SK-N-SH (cell line): ENCODE measurements around the gene PRAMEF11. TPM values are rescaled to one million over a fixed set of nuclear protein-coding genes. Genes with fewer than 3 reads are reported as not detected.
"Not testable (repeated sequence)": the region's sequence is repeated elsewhere in the genome, so short reads cannot be mapped to it uniquely, and the experiment has no call there.

Experiments
- CTCF ChIA-PET: fragments of 300-600, 350-600 bp; formaldehyde crosslinking; extraction: SDS; loops from one replicate; lab custom pipeline; 2021; lab: Yijun Ruan, JAX
- POLR2A ChIA-PET: fragments of 350-600 bp; sonication (Branson Sonifier 250); formaldehyde crosslinking; extraction: SDS; loops from one replicate; lab custom pipeline; 2020; ENCODE audit warnings: antibody characterized with exemption, inconsistent platforms; lab: Yijun Ruan, JAX
- DNase-seq: peaks from one replicate; pipeline ENCODE4 v3.0.0; 2012
- H2AFZ ChIP-seq: fragments of 200-600 bp; sonication (generic); 2 replicates; pipeline ENCODE4 v1.8.1; 2016; ENCODE audit warnings: antibody characterized with exemption, mild to moderate bottlenecking, low read depth
- H3F3A ChIP-seq: fragments of 200-600 bp; sonication (generic); replicated peaks from 2 replicates; pipeline ENCODE3; 2016; ENCODE audit warnings: antibody characterized with exemption, mild to moderate bottlenecking; ENCODE audit not compliant: insufficient read depth
- H3K27ac ChIP-seq, 2 experiments: fragments of 200-500 bp in 1 of 2; fragments of 200-600 bp in 1 of 2; sonication (Bioruptor generic) in 1 of 2; sonication (generic), shearing (Covaris generic) in 1 of 2; 2 replicates each; pipeline versions ENCODE4 v1.5.1 to v1.6.1; 2014 to 2016; ENCODE audit warnings: low read depth in 2 of 2, inconsistent platforms in 1 of 2, low read length in 1 of 2, mild to moderate bottlenecking in 1 of 2, mixed read lengths in 1 of 2
- H3K27me3 ChIP-seq: fragments of 200-600 bp; sonication (generic), shearing (Covaris generic); 2 replicates; pipeline ENCODE4 v1.6.1; 2016; ENCODE audit warnings: mixed run types; ENCODE audit not compliant: insufficient read depth
- H3K36me3 ChIP-seq, 2 experiments: fragments of 200-500 bp in 1 of 2; fragments of 200-600 bp in 1 of 2; sonication (Bioruptor generic) in 1 of 2; sonication (generic) in 1 of 2; replicated peaks in 1 of 2; 2 replicates each; pipeline versions ENCODE3 to v1.5.1; 2014 to 2016; ENCODE audit warnings: low read length in 1 of 2, mild to moderate bottlenecking in 1 of 2; ENCODE audit not compliant: insufficient read depth in 2 of 2, control insufficient read depth in 1 of 2
- H3K4me1 ChIP-seq, 2 experiments: fragments of 200-500 bp in 1 of 2; fragments of 200-600 bp in 1 of 2; sonication (Bioruptor generic) in 1 of 2; sonication (generic), shearing (Covaris generic) in 1 of 2; 2 replicates each; pipeline versions ENCODE4 v1.5.1 to v1.6.1; 2014 to 2016; ENCODE audit warnings: low read depth in 1 of 2, low read length in 1 of 2, mixed run types in 1 of 2; ENCODE audit not compliant: insufficient read depth in 2 of 2, control insufficient read depth in 1 of 2
- H3K4me2 ChIP-seq: fragments of 200-600 bp; sonication (generic), shearing (Covaris generic); 2 replicates; pipeline ENCODE4 v1.6.1; 2017; ENCODE audit warnings: mixed run types
- H3K4me3 ChIP-seq, 2 experiments: fragments of 200-500 bp in 1 of 2; fragments of 200-600 bp in 1 of 2; sonication (Bioruptor generic) in 1 of 2; sonication (generic), shearing (Covaris generic) in 1 of 2; 2 replicates each; pipeline versions ENCODE4 v1.5.1 to v1.8.1; 2014 to 2016; ENCODE audit warnings: low read depth in 2 of 2, inconsistent platforms in 1 of 2, low read length in 1 of 2, mild to moderate bottlenecking in 1 of 2, mixed read lengths in 1 of 2, moderate library complexity in 1 of 2
- H3K79me2 ChIP-seq: fragments of 200-600 bp; sonication (generic); 2 replicates; pipeline ENCODE4 v1.8.1; 2017; ENCODE audit warnings: mild to moderate bottlenecking; ENCODE audit not compliant: insufficient read depth
- H3K9ac ChIP-seq: fragments of 200-600 bp; sonication (generic); 2 replicates; pipeline ENCODE4 v1.6.1; 2017; ENCODE audit warnings: mixed run types
- H3K9me2 ChIP-seq: fragments of 200-600 bp; sonication (generic); 2 replicates; pipeline ENCODE4 v1.6.1; 2017; ENCODE audit warnings: mixed run types
- H3K9me3 ChIP-seq: fragments of 200-600 bp; sonication (generic); 2 replicates; pipeline ENCODE4 v1.6.1; 2017; ENCODE audit warnings: mixed run types, mild to moderate bottlenecking, moderate library complexity
- H4K20me1 ChIP-seq: fragments of 200-600 bp; sonication (generic); 2 replicates; pipeline ENCODE4 v1.6.1; 2017; ENCODE audit warnings: mild to moderate bottlenecking, mixed run types; ENCODE audit not compliant: insufficient read depth
- CHD2 ChIP-seq: fragments of 150-350 bp; IDR thresholded peaks from 2 replicates; pipeline ENCODE4 v1.6.1; 2018; ENCODE audit warnings: low read length; ENCODE audit not compliant: partially characterized antibody
- EP300 ChIP-seq, 2 experiments: IDR thresholded peaks; 2 replicates each; pipeline versions ENCODE4 v1.4.0 to v1.6.1; 2012; ENCODE audit warnings: borderline replicate concordance in 1 of 2, low read depth in 1 of 2, low read length in 1 of 2
- FOSL2 ChIP-seq: IDR thresholded peaks from 2 replicates; pipeline ENCODE4 v1.4.0; 2012; ENCODE audit warnings: low read depth, mild to moderate bottlenecking, moderate library complexity, borderline replicate concordance
- GABPA ChIP-seq: IDR thresholded peaks from 2 replicates; pipeline ENCODE4 v1.4.0; 2012; ENCODE audit warnings: low read depth, mild to moderate bottlenecking
- GATA2 ChIP-seq: sonication (generic); formaldehyde crosslinking; IDR thresholded peaks from 2 replicates; pipeline ENCODE4 v1.5.0; 2020; ENCODE audit warnings: mild to moderate bottlenecking, missing genetic modification reagents
- JUND ChIP-seq: IDR thresholded peaks from 2 replicates; pipeline ENCODE4 v1.4.0; 2012
- MEF2A ChIP-seq: IDR thresholded peaks from 2 replicates; pipeline ENCODE4 v1.4.0; 2012; ENCODE audit warnings: low read depth, borderline replicate concordance
- NFIC ChIP-seq: IDR thresholded peaks from 2 replicates; pipeline ENCODE4 v1.4.0; 2012; ENCODE audit warnings: borderline replicate concordance
- PBX3 ChIP-seq: IDR thresholded peaks from 2 replicates; pipeline ENCODE4; 2012
- POLR2AphosphoS5 ChIP-seq: IDR thresholded peaks from 2 replicates; pipeline ENCODE4 v1.6.1; 2012; ENCODE audit warnings: low read depth, low read length
- RXRA ChIP-seq: IDR thresholded peaks from 2 replicates; pipeline ENCODE4 v1.4.0; 2012; ENCODE audit warnings: low read depth, mild to moderate bottlenecking, borderline replicate concordance
- SIN3A ChIP-seq: IDR thresholded peaks from 2 replicates; pipeline ENCODE4 v1.6.1; 2012; ENCODE audit warnings: low read depth, mild to moderate bottlenecking, low read length, moderate library complexity, borderline replicate concordance
- SMC3 ChIP-seq: IDR thresholded peaks from 2 replicates; pipeline ENCODE4 v1.6.1; 2012; ENCODE audit warnings: low read depth, low read length, improper control_type of control experiment
- TCF12 ChIP-seq: IDR thresholded peaks from 2 replicates; pipeline ENCODE4 v1.4.0; 2012
- USF1 ChIP-seq: IDR thresholded peaks from 2 replicates; pipeline ENCODE4 v1.4.0; 2012; ENCODE audit warnings: low read depth, borderline replicate concordance
- USF2 ChIP-seq: fragments of 150-350 bp; IDR thresholded peaks from 2 replicates; pipeline ENCODE4 v1.6.1; 2017; ENCODE audit warnings: antibody characterized with exemption, low read length, low read depth, borderline replicate concordance
- WGBS: methylation state at CpG from one replicate; pipeline ENCODE4 v1.1.6; 2017; ENCODE audit warnings: low lambda C conversion rate; 5-methylcytosine and 5-hydroxymethylcytosine counted together
- polyA plus RNA-seq, 3 experiments: library from polyadenylated mRNA; depleted of rRNA; stranded (reverse); fragments of >200 nt; gene quantifications; 2 replicates each; pipeline ENCODE4 v1.2.3, GENCODE V29; 2012
- TF ChIP-seq, protein P1 (sequence below): fragments of 150-350 bp; IDR thresholded peaks from 2 replicates; pipeline ENCODE4 v1.6.1; 2016; ENCODE audit warnings: mild to moderate bottlenecking, low read depth, low read length

PRAMEF11 gene
- polyA plus RNA-seq, 1 of the 3 experiments (the other 2 are of a cell fraction): not detected

GRCh38 chr1:12851779-12852178 is 20.6 kb upstream of the PRAMEF11 start:
- WGBS: 4% methylated on average over 4 of the region's 4 CpGs
- POLR2A ChIA-PET: no interaction called here
- TF ChIP-seq SIN3A: no peak
- TF ChIP-seq GATA2 (CRISPR knock-in tag): no peak
- TF ChIP-seq FOSL2: no peak
- TF ChIP-seq PBX3: no peak
- TF ChIP-seq TCF12: no peak
- no peak for TF ChIP-seq EP300 (IDR thresholded peaks at IDR 0.05; ENCODE audit: borderline replicate concordance in 1 of 2, low read depth in 1 of 2, low read length in 1 of 2)
- TF ChIP-seq SMC3: no peak
- no peak for TF ChIP-seq MEF2A
- TF ChIP-seq USF2: no peak
- no peak for TF ChIP-seq POLR2AphosphoS5
- no peak for TF ChIP-seq JUND
- TF ChIP-seq, protein P1, sequence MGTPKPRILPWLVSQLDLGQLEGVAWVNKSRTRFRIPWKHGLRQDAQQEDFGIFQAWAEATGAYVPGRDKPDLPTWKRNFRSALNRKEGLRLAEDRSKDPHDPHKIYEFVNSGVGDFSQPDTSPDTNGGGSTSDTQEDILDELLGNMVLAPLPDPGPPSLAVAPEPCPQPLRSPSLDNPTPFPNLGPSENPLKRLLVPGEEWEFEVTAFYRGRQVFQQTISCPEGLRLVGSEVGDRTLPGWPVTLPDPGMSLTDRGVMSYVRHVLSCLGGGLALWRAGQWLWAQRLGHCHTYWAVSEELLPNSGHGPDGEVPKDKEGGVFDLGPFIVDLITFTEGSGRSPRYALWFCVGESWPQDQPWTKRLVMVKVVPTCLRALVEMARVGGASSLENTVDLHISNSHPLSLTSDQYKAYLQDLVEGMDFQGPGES: no peak
- TF ChIP-seq USF1: no peak
- TF ChIP-seq RXRA: no peak
- TF ChIP-seq CHD2: no peak
- TF ChIP-seq NFIC: no peak
- TF ChIP-seq GABPA: no peak
- TF ChIP-seq, all 33 proteins: peak for 0

GRCh38 chr1:12848620-12849019 is 17.4 kb upstream of the PRAMEF11 start, which contains the start of gene HNRNPCL1:
TSS of gene HNRNPCL1 (minus strand) at chr1:12848720. CDS start at chr1:12848289, 431 bp downstream.
- H3K27me3 ChIP-seq, H3K9me3 ChIP-seq, DNase-seq, H2AFZ ChIP-seq, H3K4me1 ChIP-seq, CTCF ChIA-PET, H3K4me2 ChIP-seq, H3F3A ChIP-seq, H3K9me2 ChIP-seq, H3K4me3 ChIP-seq, H3K79me2 ChIP-seq, POLR2A ChIA-PET, H4K20me1 ChIP-seq, H3K36me3 ChIP-seq, H3K27ac ChIP-seq, H3K9ac ChIP-seq: not testable (repeated sequence)
- WGBS: 9% methylated on average over 7 of the region's 7 CpGs

More at GRCh38 chr1:12851779-12852178, 20.6 kb upstream of the PRAMEF11 start:
- CTCF ChIA-PET: no interaction called here
- Histone ChIP-seq H3K4me2 (no peak overlapping the region), H3K4me1 (no peaks in the 10 kb centered on the region), H4K20me1 (no peaks in the 10 kb centered on the region), H3K27ac (no peak overlapping the region), H3K27me3 (no peaks in the 10 kb centered on the region), H2AFZ (no peak overlapping the region), H3K36me3 (no peaks in the 10 kb centered on the region), H3K9me2 (no peaks in the 10 kb centered on the region), H3F3A (no peaks in the 10 kb centered on the region), H3K9ac (no peak overlapping the region), H3K79me2 (no peaks in the 10 kb centered on the region), H3K9me3 (no peaks in the 10 kb centered on the region), H3K4me3 (no peak overlapping the region)
- DNase-seq: no peak

GRCh38 chr1:12833251-12833650 is 2.0 kb upstream of the PRAMEF11 start:
- H3K36me3 ChIP-seq, H3K9me3 ChIP-seq, H3K4me3 ChIP-seq, H4K20me1 ChIP-seq, H3K9me2 ChIP-seq, CTCF ChIA-PET, H3K4me2 ChIP-seq, H3K27ac ChIP-seq, H3K4me1 ChIP-seq, H3K79me2 ChIP-seq, DNase-seq, H3F3A ChIP-seq, H2AFZ ChIP-seq, H3K27me3 ChIP-seq, POLR2A ChIA-PET, H3K9ac ChIP-seq: not testable (repeated sequence)
- WGBS: 0% methylated on average over 2 of the region's 2 CpGs
